HG03565 (cell line): ENCODE measurements around the gene DRAXIN.

Source experiments
- ATAC-seq: cut with Tn5 transposase; IDR thresholded peaks from one replicate; pipeline ENCODE4 v1.9.1; 2021; ENCODE audit warnings: mild to moderate bottlenecking, moderate library complexity; ENCODE audit not compliant: unreplicated experiment

Gene DRAXIN

DNA sequence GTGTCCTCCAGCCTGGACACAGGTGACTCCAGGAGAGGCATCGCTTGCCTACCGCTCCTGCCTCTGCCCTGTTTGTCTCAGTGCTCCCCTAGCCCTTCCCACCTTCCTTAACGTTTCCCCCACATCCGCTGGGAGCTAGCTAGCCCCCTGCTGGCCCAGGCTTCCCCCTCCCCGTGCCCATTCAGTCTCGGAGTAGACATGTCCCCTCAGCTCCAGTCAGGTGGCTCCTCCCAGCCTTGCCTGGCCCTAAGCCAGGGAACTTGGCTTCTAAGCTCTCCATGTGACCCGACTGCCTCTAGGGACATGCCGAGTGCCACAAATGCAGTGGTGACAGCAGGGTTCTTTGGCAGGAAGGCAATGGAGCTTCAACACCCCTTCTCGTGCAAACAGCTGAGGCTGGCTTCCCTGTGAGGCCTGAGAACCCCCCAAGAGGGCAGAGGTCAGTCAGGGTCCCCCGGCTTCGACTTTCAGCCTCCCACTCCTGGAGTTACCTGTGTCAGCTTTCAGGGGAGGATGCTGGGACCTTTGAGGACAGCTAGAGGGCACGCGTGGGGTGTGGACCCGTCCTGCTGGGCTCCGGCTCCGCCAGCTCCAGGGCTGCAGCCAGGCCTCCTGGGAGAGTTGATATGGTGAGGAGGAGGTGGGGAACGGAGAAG lies 16.2 kb downstream of the DRAXIN start:
- ATAC-seq = no peak

GRCh38 chr1:11708554-11709350 lies 17.2 kb downstream of the DRAXIN start:
- no peak for ATAC-seq

- no peak for ATAC-seq
These were observed 20.0 kb downstream of the DRAXIN start for GRCh38 chr1:11711490-11711889.

GRCh38 chr1:11712285-11712684 lies 20.8 kb downstream of the DRAXIN start:
- no peak for ATAC-seq

- no peak for ATAC-seq
These were observed 21.6 kb downstream of the DRAXIN start for GRCh38 chr1:11713095-11713494.

GRCh38 chr1:11714831-11715575 lies 23.5 kb downstream of the DRAXIN start:
- no peak for ATAC-seq

GRCh38 chr1:11719313-11720032 lies 28.0 kb downstream of the DRAXIN start:
- no peak for ATAC-seq

DNA sequence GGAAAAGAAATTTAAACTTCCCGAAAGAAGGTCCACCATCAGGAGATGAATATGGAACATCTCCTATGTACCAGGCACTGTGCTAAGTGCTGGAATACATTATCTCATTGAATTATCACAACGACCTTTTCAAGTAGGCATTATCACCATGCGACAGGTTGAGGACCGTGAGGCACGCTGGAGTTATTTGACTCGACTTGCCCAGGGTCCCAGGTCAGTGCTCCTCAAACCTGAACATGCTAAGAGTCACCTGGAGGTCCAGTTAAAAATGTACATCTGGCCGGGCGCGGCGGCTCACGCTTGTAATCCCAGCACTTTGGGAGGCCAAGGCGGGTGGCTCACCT lies 28.5 kb downstream of the DRAXIN start:
- no peak for ATAC-seq

DNA sequence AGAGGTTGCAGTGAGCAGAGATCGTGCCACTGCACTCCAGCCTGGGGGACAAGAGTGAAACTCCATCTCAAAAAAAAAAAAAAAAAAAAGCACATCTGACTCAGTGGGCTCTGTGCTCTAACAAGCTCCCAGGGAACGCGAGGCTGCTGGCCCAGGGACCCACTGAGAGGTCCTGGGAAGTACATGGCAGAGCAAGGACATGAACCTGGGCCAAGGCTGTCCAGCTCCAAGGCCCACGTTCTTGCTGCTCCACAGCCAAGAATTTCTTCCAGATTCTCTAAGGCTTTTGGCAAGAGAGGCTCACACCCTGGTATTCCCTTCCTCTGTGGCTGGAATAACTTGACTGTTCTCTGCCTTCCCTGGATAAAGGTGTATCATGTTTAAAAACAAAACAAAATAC lies 29.0 kb downstream of the DRAXIN start:
- ATAC-seq = no peak

DNA sequence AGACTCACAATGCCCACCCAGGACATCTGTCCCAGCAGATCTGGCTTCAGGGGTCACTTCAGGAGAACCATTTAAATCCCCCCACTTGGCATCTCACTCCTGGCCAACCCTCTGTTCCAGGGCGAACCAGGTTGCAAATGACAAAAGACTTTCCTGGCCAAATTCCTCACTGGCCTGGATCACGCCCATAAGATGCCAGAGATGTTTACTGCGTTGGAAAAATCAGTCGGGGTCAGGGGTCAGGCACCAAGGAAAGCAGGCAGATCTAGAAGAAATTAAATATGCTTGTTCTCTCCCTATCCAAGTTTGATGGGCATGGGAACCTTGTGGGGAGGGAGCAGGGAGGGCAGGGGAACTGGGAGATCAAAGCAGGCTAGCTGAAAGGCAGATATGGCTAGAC lies 29.8 kb downstream of the DRAXIN start:
- no peak for ATAC-seq

DNA sequence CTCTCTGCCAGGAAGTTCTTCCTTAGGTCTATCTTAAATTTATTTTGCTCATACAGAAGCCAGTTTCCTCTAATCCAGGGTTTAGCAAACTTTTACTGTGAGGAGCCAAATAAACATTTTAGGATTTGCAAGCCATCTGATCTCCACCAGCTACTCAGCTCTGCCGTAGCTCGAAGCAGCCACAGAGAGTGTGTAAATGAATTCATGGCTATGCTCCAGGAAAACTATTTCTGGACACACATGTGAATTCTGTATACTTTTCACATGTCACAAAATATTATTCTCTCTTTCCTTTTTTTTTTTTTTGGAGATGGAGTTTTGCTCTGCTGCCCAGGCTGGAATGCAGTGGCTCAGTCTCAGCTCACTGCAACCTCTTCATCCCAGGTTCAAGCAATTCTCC lies 31.0 kb downstream of the DRAXIN start:
- no peak for ATAC-seq

GRCh38 chr1:11725616-11726015 lies 34.1 kb downstream of the DRAXIN start:
- no peak for ATAC-seq

GRCh38 chr1:11727119-11727518 lies 35.6 kb downstream of the DRAXIN start:
- ATAC-seq = no peak

GRCh38 chr1:11728126-11728806 lies 36.8 kb downstream of the DRAXIN start:
- ATAC-seq = no peak

GRCh38 chr1:11729155-11729497 lies 37.6 kb downstream of the DRAXIN start:
- ATAC-seq = no peak

GRCh38 chr1:11729498-11730428 lies 38.3 kb downstream of the DRAXIN start:
- no peak for ATAC-seq

DNA sequence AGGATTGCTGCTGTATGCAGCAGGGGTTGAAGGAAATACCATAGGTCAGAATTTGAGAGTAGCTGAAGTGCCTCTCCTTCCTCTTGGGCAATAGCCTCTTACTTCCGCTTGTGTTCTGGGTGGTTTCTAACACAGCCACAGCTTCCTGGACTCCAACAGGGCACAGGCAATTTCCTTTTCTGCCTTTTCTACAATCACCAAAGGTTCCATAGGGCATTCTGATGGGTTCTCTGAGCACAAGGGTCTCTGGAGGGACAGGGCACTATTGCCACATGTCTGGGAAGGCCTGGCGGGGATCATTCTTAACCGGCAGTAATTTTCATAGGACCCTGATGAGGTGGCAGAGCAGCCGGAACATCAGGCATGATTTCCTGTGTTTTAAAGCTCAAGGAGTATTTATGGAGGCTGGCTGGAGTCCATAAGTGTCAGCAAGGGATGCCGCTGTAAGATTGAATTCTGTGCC lies 39.0 kb downstream of the DRAXIN start:
- no peak for ATAC-seq

DNA sequence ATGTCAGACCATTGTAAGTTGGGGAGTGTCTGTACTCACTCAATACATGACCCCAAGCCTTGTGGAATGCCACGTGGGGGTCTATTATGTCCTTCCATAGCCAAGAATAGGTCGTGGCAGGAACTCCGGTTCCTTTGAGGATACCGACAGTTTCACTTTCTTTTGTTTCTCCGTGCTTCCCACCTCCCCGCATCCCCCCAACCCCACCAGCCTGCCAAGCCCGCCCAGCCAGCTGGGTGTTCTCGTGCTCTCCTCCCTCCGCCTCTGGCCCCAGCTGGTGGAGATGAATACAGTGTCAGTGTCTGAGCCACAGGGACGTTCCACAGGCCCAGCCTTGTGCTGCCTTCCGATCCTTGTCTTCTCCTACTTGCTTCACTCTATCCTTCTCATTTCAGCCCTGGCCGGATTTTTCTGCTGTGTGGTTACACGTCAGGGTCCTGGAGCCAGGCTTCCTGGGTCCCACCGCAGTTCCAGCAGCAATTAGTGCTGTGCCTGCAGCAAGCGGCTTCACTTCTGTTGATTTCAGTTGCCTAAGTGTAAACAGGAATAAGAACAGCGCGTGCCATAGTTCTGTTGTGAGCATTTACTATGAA lies 40.3 kb downstream of the DRAXIN start:
- no peak for ATAC-seq

DNA sequence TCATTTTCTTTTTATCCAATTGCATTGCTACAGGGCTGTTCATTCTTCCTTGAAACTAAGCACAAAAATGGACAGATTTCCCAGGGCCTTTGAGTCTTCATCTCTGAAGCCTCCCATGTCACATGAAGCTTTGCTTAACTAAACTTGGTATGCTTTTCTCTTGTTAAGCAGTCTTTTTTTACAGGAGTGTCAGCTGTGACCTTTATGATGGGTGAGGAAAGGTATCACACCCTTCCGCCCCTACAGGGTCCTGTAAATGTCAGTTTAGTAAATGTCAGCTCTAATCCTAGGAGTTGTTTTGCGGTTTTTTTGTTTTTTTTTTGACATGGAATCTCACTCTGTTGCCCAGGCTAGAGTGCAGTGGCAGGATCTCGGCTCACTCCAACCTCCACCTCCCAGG lies 41.8 kb downstream of the DRAXIN start:
- no peak for ATAC-seq
